Stimulated activated CD4-positive, alpha-beta T cell treated with anti-CD3 and anti-CD28 coated beads, Interleukin-1b, Interleukin-23, amount 100 ng/mL, for 4 hours (primary cell): Measurements from ENCODE around the gene TLR9.

Source experiments
- DNase-seq, 2 donors: peaks; one replicate each; pipeline ENCODE4 v3.0.0-alpha.2; 2020; ENCODE audit warnings: low read depth in 2 of 2

TLR9 gene

GRCh38 chr3:52172262-52172757 is 53.1 kb downstream of the TLR9 start:
- no peak for DNase-seq

- no peak for DNase-seq
These were observed 53.8 kb downstream of the TLR9 start for GRCh38 chr3:52171514-52172261.
